ENCODE results near the gene ZFYVE21. TPM values are rescaled to one million over a fixed set of nuclear protein-coding genes. Genes with fewer than 3 reads are reported as not detected.
A peak's percentile ranks its signal among the peaks of the same experiment; 100 is the strongest.

The ZFYVE21 gene
- total and polyA plus RNA-seq, 2 experiments from 2014 or later: 39.4 to 55.2 TPM

- Histone ChIP-seq H3K27me3 (no peaks in the 10 kb centered on the region), H3K4me3 (no peak overlapping the region), H3K4me2 (no peak overlapping the region), H4K20me1 (ENCODE audit: insufficient read depth, poor library complexity, severe bottlenecking) (no peaks in the 10 kb centered on the region), H2AFZ (no peak overlapping the region), H3K4me1 (ENCODE audit: insufficient read depth) (no peaks in the 10 kb centered on the region), H3K27ac (no peak overlapping the region), H3K79me2 (no peaks in the 10 kb centered on the region), H3K9me3 (ENCODE audit: low read depth) (no peaks in the 10 kb centered on the region), H3K9me2 (replicated peaks; ENCODE audit: insufficient read depth) (no peaks in the 10 kb centered on the region), H3K36me3 (replicated peaks; ENCODE audit: insufficient read depth, low read depth) (no peaks in the 10 kb centered on the region)
- peak; percentile 1 for DNase-seq (ENCODE audit: low spot score)
- TF ChIP-seq EZH2 (IDR thresholded peaks at IDR 0.05; ENCODE audit: borderline replicate concordance): no peak
- TF ChIP-seq CTCF (IDR thresholded peaks at IDR 0.05; ENCODE audit: poor library complexity): no peak
- no peak for TF ChIP-seq EZH2phosphoT487 (IDR thresholded peaks at IDR 0.05; ENCODE audit: low read depth, severe bottlenecking, unreplicated experiment)
- WGBS (ENCODE audit: low lambda C conversion rate, missing lambda C conversion rate): 89% methylated on average over 15 of the region's 15 CpGs
These were observed 29.2 kb downstream of the ZFYVE21 start for GRCh38 chr14:103744621-103745395.

GRCh38 chr14:103745424-103745823, 29.8 kb downstream of the ZFYVE21 start:
- H2AFZ ChIP-seq: no peak overlapping the region
- no peaks in the 10 kb centered on the region for H3K79me2 ChIP-seq
- H3K36me3 ChIP-seq (replicated peaks; ENCODE audit: insufficient read depth, low read depth): no peaks in the 10 kb centered on the region
- no peak for TF ChIP-seq CTCF (IDR thresholded peaks at IDR 0.05; ENCODE audit: poor library complexity)
- no peak for TF ChIP-seq EZH2 (IDR thresholded peaks at IDR 0.05; ENCODE audit: borderline replicate concordance)
- TF ChIP-seq EZH2phosphoT487 (IDR thresholded peaks at IDR 0.05; ENCODE audit: low read depth, severe bottlenecking, unreplicated experiment): no peak
- H3K4me2 ChIP-seq: no peak overlapping the region
- no peaks in the 10 kb centered on the region for H4K20me1 ChIP-seq (ENCODE audit: insufficient read depth, poor library complexity, severe bottlenecking)
- H3K9me2 ChIP-seq (replicated peaks; ENCODE audit: insufficient read depth): no peaks in the 10 kb centered on the region
- H3K27me3 ChIP-seq: no peaks in the 10 kb centered on the region
- H3K4me3 ChIP-seq: no peak overlapping the region
- no peaks in the 10 kb centered on the region for H3K4me1 ChIP-seq (ENCODE audit: insufficient read depth)
- H3K9me3 ChIP-seq (ENCODE audit: low read depth): no peaks in the 10 kb centered on the region
- no peak for DNase-seq (ENCODE audit: low spot score)
- H3K27ac ChIP-seq: no peak overlapping the region
- WGBS (ENCODE audit: low lambda C conversion rate, missing lambda C conversion rate): 87% methylated on average over 5 of the region's 5 CpGs

GRCh38 chr14:103746701-103747100, 31.1 kb downstream of the ZFYVE21 start:
- Histone ChIP-seq H2AFZ (no peak overlapping the region), H3K4me1 (ENCODE audit: insufficient read depth) (no peaks in the 10 kb centered on the region), H3K4me3 (no peak overlapping the region), H3K9me3 (ENCODE audit: low read depth) (no peaks in the 10 kb centered on the region), H3K9me2 (replicated peaks; ENCODE audit: insufficient read depth) (no peaks in the 10 kb centered on the region), H3K36me3 (replicated peaks; ENCODE audit: insufficient read depth, low read depth) (no peaks in the 10 kb centered on the region), H3K79me2 (no peaks in the 10 kb centered on the region), H3K4me2 (no peak overlapping the region), H4K20me1 (ENCODE audit: insufficient read depth, poor library complexity, severe bottlenecking) (no peaks in the 10 kb centered on the region), H3K27ac (no peak overlapping the region), H3K27me3 (no peaks in the 10 kb centered on the region)
- WGBS (ENCODE audit: low lambda C conversion rate, missing lambda C conversion rate): 90% methylated on average over 10 of the region's 10 CpGs
- TF ChIP-seq EZH2 (IDR thresholded peaks at IDR 0.05; ENCODE audit: borderline replicate concordance) (no peak), EZH2phosphoT487 (IDR thresholded peaks at IDR 0.05; ENCODE audit: low read depth, severe bottlenecking, unreplicated experiment) (no peak), CTCF (IDR thresholded peaks at IDR 0.05; ENCODE audit: poor library complexity) (no peak)
- no peak for DNase-seq (ENCODE audit: low spot score)

Measured in hepatocyte (in vitro differentiated cells).